RWPE1 (cell line): ENCODE measurements around the gene GLRA1.

Source experiments
- CTCF ChIA-PET: fragments of 350-600 bp; sonication (Branson Sonifier 250); formaldehyde crosslinking; extraction: SDS; loops from one replicate; lab custom pipeline; 2021; lab: Yijun Ruan, JAX
- POLR2A ChIA-PET: fragments of 400-600 bp; formaldehyde crosslinking; extraction: SDS; loops from one replicate; lab custom pipeline; 2020; ENCODE audit warnings: antibody characterized with exemption; ENCODE audit not compliant: low non-redundant PET; lab: Yijun Ruan, JAX
- DNase-seq: peaks from one replicate; pipeline ENCODE4 v3.0.0; 2012; ENCODE audit warnings: low spot score
- H3K27ac ChIP-seq: fragments of 450-650 bp; 2 replicates; pipeline ENCODE4 v1.5.1; 2017
- TF ChIP-seq, protein P1 (sequence below): fragments of 450-650 bp; conservative IDR thresholded peaks from 2 replicates; pipeline ENCODE4 v1.5.1; 2017; ENCODE audit warnings: low read depth, mild to moderate bottlenecking

The GLRA1 gene

DNA sequence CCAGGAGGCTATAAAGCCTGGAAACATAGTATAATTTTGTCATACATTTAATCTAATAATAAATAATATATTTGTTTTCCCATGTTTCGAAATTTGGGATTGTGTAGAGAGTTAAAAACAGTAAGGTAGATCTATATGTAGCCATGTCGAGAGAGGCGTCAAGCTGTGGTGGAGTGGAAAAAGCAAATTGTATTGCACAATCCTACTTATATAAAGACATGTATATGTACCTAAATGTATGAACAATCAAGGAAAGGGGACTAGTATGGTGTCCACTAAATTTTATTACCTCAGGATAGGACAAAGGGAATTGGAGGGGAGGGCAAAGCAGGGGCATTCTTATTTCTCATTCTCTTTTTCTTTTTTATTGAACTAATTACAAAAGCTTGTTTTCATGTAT is 52.0 kb downstream of the GLRA1 start:
- ChIA-PET CTCF (interaction anchor here (0.6 to 1.0 kb wide), 3 partner anchors 51 to 1112 kb away, joined by 3 to 4 read pairs (median 3); no protein-coding TSS in a partner anchor), POLR2A (no interaction called here)
- H3K27ac ChIP-seq: no peak overlapping the region
- TF ChIP-seq, protein P1, sequence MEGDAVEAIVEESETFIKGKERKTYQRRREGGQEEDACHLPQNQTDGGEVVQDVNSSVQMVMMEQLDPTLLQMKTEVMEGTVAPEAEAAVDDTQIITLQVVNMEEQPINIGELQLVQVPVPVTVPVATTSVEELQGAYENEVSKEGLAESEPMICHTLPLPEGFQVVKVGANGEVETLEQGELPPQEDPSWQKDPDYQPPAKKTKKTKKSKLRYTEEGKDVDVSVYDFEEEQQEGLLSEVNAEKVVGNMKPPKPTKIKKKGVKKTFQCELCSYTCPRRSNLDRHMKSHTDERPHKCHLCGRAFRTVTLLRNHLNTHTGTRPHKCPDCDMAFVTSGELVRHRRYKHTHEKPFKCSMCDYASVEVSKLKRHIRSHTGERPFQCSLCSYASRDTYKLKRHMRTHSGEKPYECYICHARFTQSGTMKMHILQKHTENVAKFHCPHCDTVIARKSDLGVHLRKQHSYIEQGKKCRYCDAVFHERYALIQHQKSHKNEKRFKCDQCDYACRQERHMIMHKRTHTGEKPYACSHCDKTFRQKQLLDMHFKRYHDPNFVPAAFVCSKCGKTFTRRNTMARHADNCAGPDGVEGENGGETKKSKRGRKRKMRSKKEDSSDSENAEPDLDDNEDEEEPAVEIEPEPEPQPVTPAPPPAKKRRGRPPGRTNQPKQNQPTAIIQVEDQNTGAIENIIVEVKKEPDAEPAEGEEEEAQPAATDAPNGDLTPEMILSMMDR: no peak
- no peak for DNase-seq

DNA sequence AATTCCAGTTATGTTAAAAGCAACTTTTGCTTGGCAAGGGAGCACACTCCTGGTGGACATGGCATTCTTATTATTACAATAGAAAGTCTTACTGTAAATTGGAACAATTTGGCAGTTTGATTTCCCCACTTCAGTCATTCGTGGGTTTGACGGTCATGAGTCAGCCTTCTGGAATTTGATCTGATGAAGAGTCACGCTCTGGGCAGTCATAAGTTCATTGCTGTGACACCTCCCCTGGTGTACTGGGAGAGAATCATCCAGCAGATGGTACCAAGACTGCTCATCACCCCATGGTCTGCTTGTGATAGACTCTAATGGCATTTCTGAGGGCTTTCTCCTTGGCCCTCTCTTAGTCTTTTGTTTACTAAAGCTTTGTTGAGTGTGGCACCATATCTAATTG is 53.8 kb downstream of the GLRA1 start:
- CTCF ChIA-PET: no interaction called here
- TF ChIP-seq, protein P1: no peak
- POLR2A ChIA-PET: no interaction called here
- peak; percentile 86 for DNase-seq
- no peak overlapping the region for H3K27ac ChIP-seq

DNA sequence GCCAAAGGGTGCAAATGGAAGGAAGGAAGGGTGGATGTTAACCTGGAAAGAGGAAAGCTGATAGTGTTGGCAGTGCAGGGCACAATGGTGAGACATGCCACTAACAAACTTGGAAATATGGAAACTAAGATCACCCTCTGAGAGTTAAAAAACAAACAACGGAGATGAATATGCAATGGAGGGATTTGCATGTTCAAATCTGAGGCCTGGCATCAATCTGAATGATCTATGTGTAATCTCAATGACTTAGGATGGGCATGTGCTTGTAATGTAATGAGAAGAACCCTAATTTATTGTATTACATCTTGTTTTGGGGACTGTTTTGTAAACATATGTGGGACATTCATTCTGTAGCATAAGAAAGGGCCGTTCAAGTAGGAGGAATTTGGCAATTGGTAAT is 54.4 kb downstream of the GLRA1 start:
- TF ChIP-seq, protein P1: no peak
- POLR2A ChIA-PET: no interaction called here
- CTCF ChIA-PET: no interaction called here
- no peak for DNase-seq
- H3K27ac ChIP-seq: no peak overlapping the region

DNA sequence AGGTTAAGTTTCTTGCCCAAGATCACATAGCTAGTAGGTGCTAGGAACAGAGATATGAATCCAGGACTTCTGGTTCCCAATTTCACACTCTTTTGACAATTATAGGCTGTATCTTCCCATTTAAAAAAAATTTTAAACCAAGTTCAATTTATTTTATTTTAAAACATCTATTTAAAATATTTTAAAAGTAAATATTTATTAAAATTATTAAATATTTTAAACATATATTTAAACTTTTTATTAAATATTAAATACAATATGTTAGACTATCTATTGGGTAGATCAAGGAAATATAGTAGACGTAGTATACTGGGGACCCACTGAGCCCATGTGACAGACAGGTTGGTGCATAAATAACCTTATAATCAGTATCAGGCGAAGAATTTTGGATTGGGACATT is 54.8 kb downstream of the GLRA1 start:
- CTCF ChIA-PET: no interaction called here
- POLR2A ChIA-PET: no interaction called here
- H3K27ac ChIP-seq: no peak overlapping the region
- TF ChIP-seq, protein P1: no peak
- no peak for DNase-seq

DNA sequence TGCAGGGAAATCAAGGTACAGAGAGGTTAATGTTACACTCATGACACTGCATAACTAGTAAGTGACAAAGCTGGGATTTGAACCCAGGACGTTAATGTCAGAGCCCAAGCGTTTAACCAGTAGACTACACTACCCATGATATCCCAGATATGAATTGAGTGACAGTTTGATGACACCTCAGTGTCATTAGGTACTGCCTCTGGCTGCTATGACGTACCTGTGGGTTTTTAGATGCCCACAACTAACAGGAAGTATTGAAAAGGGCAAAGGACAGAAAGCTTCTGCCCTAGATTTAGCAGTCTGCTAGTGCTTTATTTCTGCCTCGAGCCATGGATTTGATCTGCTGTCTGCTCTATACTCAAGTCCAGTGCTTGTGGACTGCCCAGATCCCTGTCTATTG is 56.2 kb downstream of the GLRA1 start:
- ChIA-PET CTCF (interaction anchor here (0.5 to 1.4 kb wide), 3 partner anchors 44 to 481 kb away, joined by 3 read pairs; no protein-coding TSS in a partner anchor), POLR2A (no interaction called here)
- no peak for DNase-seq
- no peak overlapping the region for H3K27ac ChIP-seq
- TF ChIP-seq, protein P1: no peak

DNA sequence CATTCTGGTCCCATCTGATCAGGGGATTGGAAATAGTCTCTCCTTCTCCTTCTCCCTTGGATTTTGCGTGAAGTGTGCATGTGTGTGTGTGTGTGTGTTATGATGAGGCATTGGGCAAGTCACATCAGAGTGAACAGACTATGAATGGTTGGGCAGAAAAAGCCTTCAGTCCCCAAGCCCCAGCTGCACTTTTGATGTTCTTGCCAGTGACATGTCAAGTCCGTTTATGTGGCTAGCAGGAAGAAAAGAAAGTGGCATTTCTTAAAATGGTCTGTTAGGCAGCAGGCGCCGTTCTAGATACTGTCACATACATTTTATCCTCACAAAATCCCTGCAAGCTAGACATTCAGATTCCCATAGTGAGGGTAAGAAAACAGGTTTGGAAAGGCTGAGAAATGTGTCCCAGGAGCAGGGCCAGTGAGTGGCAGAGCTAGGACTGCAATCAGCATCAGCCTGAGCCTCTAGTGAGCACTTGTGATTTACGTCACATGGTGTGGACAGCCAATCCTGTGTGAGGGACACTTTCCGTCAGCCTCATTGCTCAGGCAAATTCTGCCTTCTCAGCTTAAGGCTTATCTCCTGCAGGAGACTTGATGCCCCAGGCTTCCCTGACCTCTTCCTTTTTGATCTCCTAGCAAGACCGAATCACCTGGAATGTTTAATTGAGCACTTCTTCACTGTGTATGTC is 60.4 kb downstream of the GLRA1 start:
- POLR2A ChIA-PET: no interaction called here
- TF ChIP-seq, protein P1: no peak
- no peak for DNase-seq
- H3K27ac ChIP-seq: no peak overlapping the region
- CTCF ChIA-PET: no interaction called here
